Neural cell (in vitro differentiated cells): Measurements from ENCODE around the gene CACNA2D4. TPM values are rescaled to one million over a fixed set of nuclear protein-coding genes. Genes with fewer than 3 reads are reported as not detected.

ENCODE experiments used
- H2AFZ ChIP-seq: fragments of 200-600, 300-800 bp; sonication (generic), shearing (Covaris generic); 2 replicates; pipeline ENCODE4 v1.6.0; 2014; ENCODE audit warnings: low read depth, mild to moderate bottlenecking, antibody characterized with exemption, low read length, moderate library complexity
- H3F3A ChIP-seq: fragments of 200-600 bp; shearing (Covaris generic); 2 replicates; pipeline ENCODE4 v1.6.1; 2016; ENCODE audit warnings: mild to moderate bottlenecking, moderate library complexity, mixed read lengths, antibody characterized with exemption, low read length; ENCODE audit not compliant: insufficient read depth, poor library complexity, severe bottlenecking
- H3K27ac ChIP-seq: fragments of 200-600, 300-800 bp; sonication (generic), shearing (Covaris generic); 2 replicates; pipeline ENCODE4 v1.5.1; 2014; ENCODE audit warnings: mild to moderate bottlenecking, low read length, moderate library complexity
- H3K27me3 ChIP-seq: fragments of 300-800, 200-600 bp; sonication (generic), shearing (Covaris generic); 2 replicates; pipeline ENCODE4 v1.6.0; 2014; ENCODE audit warnings: mild to moderate bottlenecking, low read depth, low read length, moderate library complexity; ENCODE audit not compliant: insufficient read depth
- H3K36me3 ChIP-seq: fragments of 300-800, 200-600 bp; sonication (generic), shearing (Covaris generic); 2 replicates; pipeline ENCODE4 v1.5.1; 2014; ENCODE audit warnings: mild to moderate bottlenecking, antibody characterized with exemption, low read length, moderate library complexity; ENCODE audit not compliant: insufficient read depth
- H3K4me2 ChIP-seq: fragments of 300-800, 200-600 bp; sonication (generic), shearing (Covaris generic); 2 replicates; pipeline ENCODE4 v1.6.0; 2014; ENCODE audit warnings: mild to moderate bottlenecking, low read length
- H3K4me3 ChIP-seq: fragments of 300-800, 200-600 bp; sonication (generic), shearing (Covaris generic); 2 replicates; pipeline ENCODE4 v1.5.1; 2014; ENCODE audit warnings: mild to moderate bottlenecking, low read length, moderate library complexity
- H3K79me2 ChIP-seq: fragments of 200-600 bp; shearing (Covaris generic); replicated peaks from 2 replicates; pipeline ENCODE4 v1.6.0; 2014; ENCODE audit warnings: mild to moderate bottlenecking, low read length, moderate library complexity; ENCODE audit not compliant: insufficient read depth
- H3K9ac ChIP-seq: fragments of 300-800, 200-600 bp; sonication (generic), shearing (Covaris generic); 2 replicates; pipeline ENCODE4 v1.6.1; 2016; ENCODE audit warnings: mild to moderate bottlenecking, low read length, mixed read lengths
- H3K9me2 ChIP-seq: fragments of 200-600 bp; shearing (Covaris generic); 2 replicates; pipeline ENCODE4 v1.6.1; 2016; ENCODE audit warnings: mild to moderate bottlenecking, low read length, mixed read lengths; ENCODE audit not compliant: insufficient read depth
- H3K9me3 ChIP-seq: fragments of 200-600, 300-800 bp; sonication (generic), shearing (Covaris generic); 2 replicates; pipeline ENCODE4 v1.6.1; 2016; ENCODE audit warnings: mild to moderate bottlenecking, mixed run types, low read length, moderate library complexity, mixed read lengths
- H4K20me1 ChIP-seq: fragments of 200-600 bp; shearing (Covaris generic); 2 replicates; pipeline ENCODE4 v1.6.1; 2016; ENCODE audit warnings: mild to moderate bottlenecking, mixed run types; ENCODE audit not compliant: insufficient read depth
- CTCF ChIP-seq: fragments of 450-650 bp; IDR thresholded peaks from 2 replicates; pipeline ENCODE4 v1.5.1; 2014; ENCODE audit warnings: antibody characterized with exemption, mild to moderate bottlenecking, moderate library complexity; ENCODE audit not compliant: poor library complexity, severe bottlenecking
- EP300 ChIP-seq: fragments of 450-650 bp; conservative IDR thresholded peaks from 2 replicates; pipeline ENCODE4 v1.6.1; 2014; ENCODE audit warnings: antibody characterized with exemption, mild to moderate bottlenecking, moderate library complexity; ENCODE audit not compliant: poor library complexity, severe bottlenecking
- EZH2 ChIP-seq: fragments of 200-600, 300-800 bp; shearing (Covaris generic), sonication (generic); IDR thresholded peaks from 2 replicates; pipeline ENCODE4 v1.6.1; 2014; ENCODE audit warnings: antibody characterized with exemption, low read length, borderline replicate concordance, mild to moderate bottlenecking; ENCODE audit not compliant: insufficient read depth, poor library complexity, severe bottlenecking
- MXI1 ChIP-seq: fragments of 450-650 bp; conservative IDR thresholded peaks from 2 replicates; pipeline ENCODE4 v1.6.1; 2014; ENCODE audit warnings: antibody characterized with exemption, mild to moderate bottlenecking; ENCODE audit not compliant: poor library complexity, severe bottlenecking
- POLR2AphosphoS5 ChIP-seq: IDR thresholded peaks from 2 replicates; pipeline ENCODE4 v1.6.1; 2012
- RAD21 ChIP-seq: fragments of 450-650 bp; conservative IDR thresholded peaks from 2 replicates; pipeline ENCODE4 v1.6.1; 2014; ENCODE audit warnings: antibody characterized with exemption, mild to moderate bottlenecking, moderate library complexity
- REST ChIP-seq: IDR thresholded peaks from 2 replicates; pipeline ENCODE4 v1.6.1; 2012; ENCODE audit warnings: borderline replicate concordance
- SMC3 ChIP-seq: fragments of 450-650 bp; conservative IDR thresholded peaks from 2 replicates; pipeline ENCODE4 v1.6.1; 2014; ENCODE audit warnings: antibody characterized with exemption, mild to moderate bottlenecking, moderate library complexity; ENCODE audit not compliant: poor library complexity
- TAF1 ChIP-seq: IDR thresholded peaks from 2 replicates; pipeline ENCODE4 v1.6.1; 2012; ENCODE audit warnings: low read depth
- polyA plus RNA-seq: library from polyadenylated mRNA; depleted of rRNA; stranded (reverse); fragments of >200 nt; gene quantifications from 2 replicates; pipeline ENCODE4 v1.2.3, GENCODE V29; 2014

Gene CACNA2D4
- polyA plus RNA-seq, 1 donor from 2014 or later, result not detected

- TF ChIP-seq MXI1 (no peak), TAF1 (no peak), SMC3 (no peak), RAD21 (no peak)
Measured at GRCh38 chr12:1839956-1840951, 78.2 kb downstream of the CACNA2D4 start (continued).

- H3K9me2 ChIP-seq, result no peaks in the 10 kb centered on the region
- no peaks in the 10 kb centered on the region for H3F3A ChIP-seq
- peak overlapping the region; percentile 50 for H3K27ac ChIP-seq
- H3K9ac ChIP-seq, result peak overlapping the region; percentile 37
- H3K36me3 ChIP-seq, result no peaks in the 10 kb centered on the region
- H3K27me3 ChIP-seq, result no peaks in the 10 kb centered on the region
- no peak overlapping the region for H3K4me3 ChIP-seq
- H4K20me1 ChIP-seq, result no peaks in the 10 kb centered on the region
- H3K9me3 ChIP-seq, result no peaks in the 10 kb centered on the region
- H2AFZ ChIP-seq, result no peak overlapping the region
- no peak overlapping the region for H3K4me2 ChIP-seq
- H3K79me2 ChIP-seq, result no peaks in the 10 kb centered on the region
- no peak for TF ChIP-seq EZH2
- no peak for TF ChIP-seq EP300
- TF ChIP-seq RAD21, result no peak
- TF ChIP-seq SMC3, result no peak
- TF ChIP-seq REST, result no peak
- TF ChIP-seq CTCF, result no peak
Measured at GRCh38 chr12:1839464-1839863, 79.0 kb downstream of the CACNA2D4 start.

- H3K4me3 ChIP-seq, result peak overlapping the region; percentile 37
- no peaks in the 10 kb centered on the region for H3K9me3 ChIP-seq
- no peaks in the 10 kb centered on the region for H3F3A ChIP-seq
- H3K27me3 ChIP-seq, result no peaks in the 10 kb centered on the region
- no peaks in the 10 kb centered on the region for H4K20me1 ChIP-seq
- H3K36me3 ChIP-seq, result no peaks in the 10 kb centered on the region
- peak overlapping the region; percentile 37 for H3K9ac ChIP-seq
- H3K27ac ChIP-seq, result peak overlapping the region; percentile 50
- peak overlapping the region; percentile 17 for H3K4me2 ChIP-seq
- TF ChIP-seq POLR2AphosphoS5 (no peak), MXI1 (no peak), EZH2 (no peak), RAD21 (no peak), EP300 (no peak)
- no peaks in the 10 kb centered on the region for H3K9me2 ChIP-seq
- H2AFZ ChIP-seq, result no peak overlapping the region
- no peaks in the 10 kb centered on the region for H3K79me2 ChIP-seq
Measured at GRCh38 chr12:1838994-1839365, 79.5 kb downstream of the CACNA2D4 start.
